Left ventricle myocardium inferior (tissue), 1 donor: Measurements from ENCODE around the gene C2CD2. TPM values are rescaled to one million over a fixed set of nuclear protein-coding genes. Genes with fewer than 3 reads are reported as not detected.

Experiments used
- DNase-seq: peaks from one replicate; pipeline ENCODE4 v3.0.0-alpha.2; 2020
- H3K27ac ChIP-seq: fragments of 200-600 bp; replicated peaks from 2 replicates; pipeline ENCODE4 v1.8.0; 2021
- H3K27me3 ChIP-seq: fragments of 200-600 bp; 2 replicates; pipeline ENCODE4 v1.8.0; 2021; ENCODE audit warnings: low read depth
- H3K36me3 ChIP-seq: fragments of 200-600 bp; 2 replicates; pipeline ENCODE4 v1.8.0; 2021
- H3K4me1 ChIP-seq: fragments of 200-600 bp; 2 replicates; pipeline ENCODE4 v1.8.0; 2021
- H3K4me3 ChIP-seq: fragments of 200-600 bp; 2 replicates; pipeline ENCODE4 v1.8.0; 2021; ENCODE audit warnings: mild to moderate bottlenecking, moderate library complexity
- H3K9me3 ChIP-seq: fragments of 200-600 bp; replicated peaks from 2 replicates; pipeline ENCODE4 v1.8.0; 2021
- intact Hi-C: fragments of 100-400 bp; cut with micrococcal nuclease; formaldehyde crosslinking; loops from one replicate; pipeline ENCODE4 v1.11.0; 2022
- total RNA-seq: library from RNA; stranded (reverse); fragmentation: NEBNext Ultra II Directional; extraction: Animal tissue kit (Norgen Biotek cat#: 25700); gene quantifications from one replicate; pipeline ENCODE4 v1.2.1, GENCODE V29; 2021
- TF ChIP-seq, protein P1 (sequence below): fragments of 200-600 bp; IDR thresholded peaks from 2 replicates; pipeline ENCODE4 v1.8.0; 2021; ENCODE audit warnings: antibody characterized with exemption, mild to moderate bottlenecking, borderline replicate concordance
- donor health status: DM: no; HTN: yes; CAD: no; lungs with severe emphysema.

The C2CD2 gene
- total RNA-seq, 1 donor from 2014 or later = 5.9 TPM

DNA sequence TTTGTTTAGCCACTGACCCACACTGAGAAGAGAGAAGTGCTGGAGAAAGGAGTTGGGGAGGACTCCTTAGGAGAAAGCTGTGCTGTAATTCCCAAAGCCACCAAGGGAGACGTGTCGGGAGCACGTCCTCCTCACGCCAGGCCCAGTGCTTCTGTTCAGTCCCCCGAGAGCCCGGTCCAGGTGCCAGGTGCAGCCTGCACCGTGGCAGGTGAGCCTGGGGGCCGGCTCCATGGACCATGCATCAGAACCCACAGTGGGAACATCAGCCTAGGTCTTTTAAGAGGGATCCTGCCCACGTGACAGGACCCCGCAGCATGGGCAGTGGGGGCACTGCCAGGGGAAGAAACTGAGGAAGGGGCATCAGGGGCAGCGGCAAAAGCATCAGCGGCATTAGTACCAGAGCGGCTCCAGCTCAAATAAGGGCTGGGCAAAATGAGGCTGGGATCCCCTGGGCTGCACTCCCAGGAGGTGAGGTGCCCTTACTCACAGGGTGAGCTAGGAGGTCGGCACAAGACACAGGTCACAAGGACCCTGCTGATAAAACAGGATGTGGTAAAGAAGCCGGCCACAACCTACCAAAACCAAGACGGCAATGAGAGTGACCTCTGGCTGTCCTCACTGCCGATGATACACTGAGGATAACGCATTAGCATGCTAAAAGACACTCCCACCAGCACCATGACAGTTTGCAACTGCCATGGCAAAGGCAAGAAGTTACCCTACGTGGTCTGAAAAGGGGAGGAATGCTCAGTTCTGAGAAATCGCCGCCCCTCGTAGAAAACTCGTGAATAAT lies 50.1 kb downstream of the C2CD2 start:
- Histone ChIP-seq H3K9me3 (no peaks in the 10 kb centered on the region), H3K4me3 (no peak overlapping the region), H3K4me1 (no peaks in the 10 kb centered on the region), H3K27me3 (no peaks in the 10 kb centered on the region), H3K36me3 (peaks cover 79% of the 10 kb centered on the region), H3K27ac (no peak overlapping the region)
- intact Hi-C loops = no loop called here
- TF ChIP-seq, protein P1, sequence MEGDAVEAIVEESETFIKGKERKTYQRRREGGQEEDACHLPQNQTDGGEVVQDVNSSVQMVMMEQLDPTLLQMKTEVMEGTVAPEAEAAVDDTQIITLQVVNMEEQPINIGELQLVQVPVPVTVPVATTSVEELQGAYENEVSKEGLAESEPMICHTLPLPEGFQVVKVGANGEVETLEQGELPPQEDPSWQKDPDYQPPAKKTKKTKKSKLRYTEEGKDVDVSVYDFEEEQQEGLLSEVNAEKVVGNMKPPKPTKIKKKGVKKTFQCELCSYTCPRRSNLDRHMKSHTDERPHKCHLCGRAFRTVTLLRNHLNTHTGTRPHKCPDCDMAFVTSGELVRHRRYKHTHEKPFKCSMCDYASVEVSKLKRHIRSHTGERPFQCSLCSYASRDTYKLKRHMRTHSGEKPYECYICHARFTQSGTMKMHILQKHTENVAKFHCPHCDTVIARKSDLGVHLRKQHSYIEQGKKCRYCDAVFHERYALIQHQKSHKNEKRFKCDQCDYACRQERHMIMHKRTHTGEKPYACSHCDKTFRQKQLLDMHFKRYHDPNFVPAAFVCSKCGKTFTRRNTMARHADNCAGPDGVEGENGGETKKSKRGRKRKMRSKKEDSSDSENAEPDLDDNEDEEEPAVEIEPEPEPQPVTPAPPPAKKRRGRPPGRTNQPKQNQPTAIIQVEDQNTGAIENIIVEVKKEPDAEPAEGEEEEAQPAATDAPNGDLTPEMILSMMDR = no peak
- no peak for DNase-seq

DNA sequence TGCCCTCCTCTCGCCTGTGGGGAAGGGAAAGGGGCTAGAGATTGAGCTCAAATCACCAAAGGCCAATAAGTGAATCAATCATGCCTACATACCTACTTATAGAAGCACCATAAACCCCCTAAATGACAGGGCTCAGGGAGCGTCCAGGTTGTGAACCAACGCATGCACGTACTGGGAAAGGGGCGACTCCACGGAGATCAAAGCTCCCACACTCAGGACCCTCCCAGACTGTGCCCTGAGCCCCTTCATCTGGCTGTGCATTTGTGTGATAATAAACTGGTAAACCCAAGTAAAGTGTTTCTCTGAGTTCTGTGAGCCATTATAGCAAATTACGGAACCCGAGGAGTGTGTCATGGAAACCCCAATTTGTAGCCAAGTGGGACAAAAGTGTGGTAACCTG lies 50.9 kb downstream of the C2CD2 start:
- intact Hi-C loops = no loop called here

DNA sequence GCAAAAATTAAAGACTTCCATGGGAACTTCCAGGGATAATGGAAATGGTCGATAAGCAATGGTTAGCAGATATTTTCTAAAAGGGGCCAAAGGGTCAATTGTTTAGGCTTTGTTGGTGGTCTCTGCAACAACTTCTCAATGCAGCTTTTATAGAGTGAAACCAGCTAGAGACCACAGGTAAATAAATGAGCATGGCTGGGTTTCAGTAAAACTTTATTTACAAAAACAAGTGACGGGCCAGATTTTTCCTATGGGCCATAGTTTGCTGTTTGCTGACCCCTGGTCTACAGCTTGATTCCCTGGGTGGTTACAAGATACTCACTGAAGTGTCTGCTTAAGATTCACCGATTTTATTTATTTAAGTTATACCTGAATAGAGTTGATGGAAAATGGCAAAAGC lies 52.0 kb downstream of the C2CD2 start:
- H3K4me1 ChIP-seq = peaks cover 2% of the 10 kb centered on the region
- intact Hi-C loops = no loop called here
- no peak for DNase-seq

More for the DNA sequence above, 50.9 kb downstream of the C2CD2 start:
- DNase-seq = no peak
- no peak overlapping the region for H3K27ac ChIP-seq
- peaks cover 84% of the 10 kb centered on the region for H3K36me3 ChIP-seq
- no peaks in the 10 kb centered on the region for H3K4me1 ChIP-seq
- no peak overlapping the region for H3K4me3 ChIP-seq
- TF ChIP-seq, protein P1 = no peak
- no peaks in the 10 kb centered on the region for H3K27me3 ChIP-seq
- no peaks in the 10 kb centered on the region for H3K9me3 ChIP-seq

DNA sequence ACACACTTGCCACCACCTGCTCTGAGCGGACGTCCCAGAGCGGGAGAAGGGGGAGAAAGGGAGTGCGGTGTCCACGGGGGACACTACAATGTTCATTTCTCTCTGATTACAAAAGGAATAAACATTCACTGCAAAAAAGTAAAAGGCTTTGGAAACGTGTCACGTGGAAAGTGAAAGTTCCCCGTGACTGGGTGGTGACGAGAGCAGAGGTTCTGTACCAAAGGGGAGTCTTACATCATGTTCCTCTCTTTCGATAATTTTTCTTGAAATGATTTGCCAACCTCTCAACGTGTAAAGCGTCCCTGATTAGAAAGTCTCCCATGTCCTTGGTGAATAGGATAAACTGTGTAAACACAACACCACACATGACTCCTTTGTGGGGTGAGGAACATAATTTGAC lies 52.7 kb downstream of the C2CD2 start:
- DNase-seq = no peak
- peaks cover 3% of the 10 kb centered on the region for H3K4me1 ChIP-seq
- H3K36me3 ChIP-seq = peaks cover 66% of the 10 kb centered on the region
- no peak overlapping the region for H3K27ac ChIP-seq
- no peak overlapping the region for H3K4me3 ChIP-seq
- intact Hi-C loops = no loop called here
- H3K9me3 ChIP-seq = no peaks in the 10 kb centered on the region
- no peaks in the 10 kb centered on the region for H3K27me3 ChIP-seq
- TF ChIP-seq, protein P1 = no peak

More for the DNA sequence above, 52.0 kb downstream of the C2CD2 start:
- H3K36me3 ChIP-seq = peaks cover 73% of the 10 kb centered on the region
- no peaks in the 10 kb centered on the region for H3K27me3 ChIP-seq
- no peaks in the 10 kb centered on the region for H3K9me3 ChIP-seq
- TF ChIP-seq, protein P1 = no peak
- H3K4me3 ChIP-seq = no peak overlapping the region
- H3K27ac ChIP-seq = no peak overlapping the region

DNA sequence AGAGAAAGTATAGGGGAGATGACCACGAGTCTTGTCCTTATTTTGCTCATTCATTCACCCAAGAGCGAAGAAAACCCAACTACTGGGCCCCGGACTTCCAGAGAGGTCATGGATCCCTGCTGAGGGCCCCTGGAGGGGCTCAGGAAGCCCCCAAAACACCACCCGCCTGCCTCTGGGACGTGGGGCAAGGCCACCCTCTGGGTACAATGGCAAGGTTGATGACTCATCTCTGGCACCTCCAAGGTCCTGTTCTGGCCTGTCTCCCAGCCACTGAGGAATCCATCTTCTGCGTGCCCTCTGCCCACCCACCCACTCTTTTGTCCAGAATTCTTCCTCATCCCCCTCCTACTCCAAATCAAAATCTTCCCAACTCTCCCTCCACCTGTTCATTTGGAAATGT lies 53.4 kb downstream of the C2CD2 start:
- Histone ChIP-seq H3K36me3 (peaks cover 64% of the 10 kb centered on the region), H3K4me3 (no peak overlapping the region), H3K9me3 (no peaks in the 10 kb centered on the region), H3K27me3 (no peaks in the 10 kb centered on the region), H3K4me1 (peaks cover 3% of the 10 kb centered on the region), H3K27ac (no peak overlapping the region)
- intact Hi-C loops = no loop called here
- DNase-seq = no peak
- TF ChIP-seq, protein P1 = no peak
